Measurements from ENCODE around the gene NAA38.

Gene NAA38

DNA sequence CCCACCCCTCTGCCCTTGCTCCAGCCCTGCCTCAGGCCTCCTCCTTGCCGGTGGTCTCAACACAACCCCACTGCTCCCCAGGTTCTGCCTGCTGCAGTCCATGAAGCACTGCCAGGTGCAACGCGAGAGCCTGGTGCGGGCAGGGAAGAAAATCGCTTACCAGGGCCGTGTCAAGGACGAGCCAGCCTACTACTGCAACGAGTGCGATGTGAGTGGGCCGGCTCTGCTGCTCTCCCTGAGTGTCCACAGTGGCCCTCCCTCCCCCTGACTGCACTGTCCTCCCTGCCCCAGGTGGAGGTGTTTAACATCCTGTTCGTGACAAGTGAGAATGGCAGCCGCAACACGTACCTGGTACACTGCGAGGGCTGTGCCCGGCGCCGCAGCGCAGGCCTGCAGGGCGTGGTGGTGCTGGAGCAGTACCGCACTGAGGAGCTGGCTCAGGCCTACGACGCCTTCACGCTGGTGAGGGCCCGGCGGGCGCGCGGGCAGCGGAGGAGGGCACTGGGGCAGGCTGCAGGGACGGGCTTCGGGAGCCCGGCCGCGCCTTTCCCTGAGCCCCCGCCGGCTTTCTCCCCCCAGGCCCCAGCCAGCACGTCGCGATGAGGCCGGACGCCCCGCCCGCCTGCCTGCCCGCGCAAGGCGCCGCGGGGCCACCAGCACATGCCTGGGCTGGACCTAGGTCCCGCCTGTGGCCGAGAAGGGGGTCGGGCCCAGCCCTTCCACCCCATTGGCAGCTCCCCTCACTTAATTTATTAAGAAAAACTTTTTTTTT is 4.3 kb downstream of the NAA38 start:
- Histone ChIP-seq H3K4me1 (ENCODE audit: control insufficient read depth in 1 of 2, insufficient read depth in 2 of 2, low read length in 2 of 2) (peaks cover 31 to 37% of the 10 kb centered on the region in 2 donors), H3K4me3 (ENCODE audit: low read depth in 1 of 2, low read length in 2 of 2) (no peak overlapping the region), H3K36me3 (ENCODE audit: control insufficient read depth in 1 of 2, insufficient read depth in 2 of 2, low read length in 2 of 2) (peaks cover 39 to 46% of the 10 kb centered on the region in 2 donors), H3K27ac (ENCODE audit: low read depth, low read length) (no peak overlapping the region), H3K27me3 (ENCODE audit: control insufficient read depth in 1 of 2, insufficient read depth in 2 of 2, low read length in 2 of 2) (no peaks in the 10 kb centered on the region), H3K9ac (ENCODE audit: low read depth in 1 of 2, low read length in 2 of 2) (no peak overlapping the region), H3K9me3 (ENCODE audit: control insufficient read depth in 1 of 2, low read length in 2 of 2) (no peaks in the 10 kb centered on the region)

DNA sequence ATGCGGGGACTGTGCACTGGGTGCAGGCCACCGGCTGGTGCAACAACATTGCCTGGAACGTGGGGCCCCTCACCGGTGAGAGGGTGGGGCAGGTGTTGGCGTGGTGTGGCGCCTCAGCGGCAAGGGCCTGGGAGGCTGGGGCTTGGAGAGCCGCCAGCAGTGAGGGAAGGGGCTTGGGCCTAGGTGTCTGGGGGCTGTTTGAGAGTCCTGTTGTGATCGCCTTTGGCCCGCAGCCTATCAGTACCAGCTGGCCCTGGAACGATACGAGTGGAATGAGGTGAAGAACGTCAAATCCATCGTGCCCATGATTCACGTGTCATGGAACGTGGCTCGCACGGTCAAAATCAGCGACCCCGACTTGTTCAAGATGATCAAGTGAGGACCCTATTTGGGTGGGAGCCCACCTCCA is 5.1 kb downstream of the NAA38 start:
- no peak overlapping the region for H3K27ac ChIP-seq (ENCODE audit: low read depth, low read length)
- H3K9ac ChIP-seq (ENCODE audit: low read depth in 1 of 2, low read length in 2 of 2): no peak overlapping the region
- no peaks in the 10 kb centered on the region for H3K27me3 ChIP-seq (ENCODE audit: control insufficient read depth in 1 of 2, insufficient read depth in 2 of 2, low read length in 2 of 2)
- peaks cover 41 to 52% of the 10 kb centered on the region in 2 donors for H3K36me3 ChIP-seq (ENCODE audit: control insufficient read depth in 1 of 2, insufficient read depth in 2 of 2, low read length in 2 of 2)
- H3K4me1 ChIP-seq (ENCODE audit: control insufficient read depth in 1 of 2, insufficient read depth in 2 of 2, low read length in 2 of 2): peaks cover 29 to 36% of the 10 kb centered on the region in 2 donors
- H3K9me3 ChIP-seq (ENCODE audit: control insufficient read depth in 1 of 2, low read length in 2 of 2): no peaks in the 10 kb centered on the region
- H3K4me3 ChIP-seq (ENCODE audit: low read depth in 1 of 2, low read length in 2 of 2): no peak overlapping the region

DNA sequence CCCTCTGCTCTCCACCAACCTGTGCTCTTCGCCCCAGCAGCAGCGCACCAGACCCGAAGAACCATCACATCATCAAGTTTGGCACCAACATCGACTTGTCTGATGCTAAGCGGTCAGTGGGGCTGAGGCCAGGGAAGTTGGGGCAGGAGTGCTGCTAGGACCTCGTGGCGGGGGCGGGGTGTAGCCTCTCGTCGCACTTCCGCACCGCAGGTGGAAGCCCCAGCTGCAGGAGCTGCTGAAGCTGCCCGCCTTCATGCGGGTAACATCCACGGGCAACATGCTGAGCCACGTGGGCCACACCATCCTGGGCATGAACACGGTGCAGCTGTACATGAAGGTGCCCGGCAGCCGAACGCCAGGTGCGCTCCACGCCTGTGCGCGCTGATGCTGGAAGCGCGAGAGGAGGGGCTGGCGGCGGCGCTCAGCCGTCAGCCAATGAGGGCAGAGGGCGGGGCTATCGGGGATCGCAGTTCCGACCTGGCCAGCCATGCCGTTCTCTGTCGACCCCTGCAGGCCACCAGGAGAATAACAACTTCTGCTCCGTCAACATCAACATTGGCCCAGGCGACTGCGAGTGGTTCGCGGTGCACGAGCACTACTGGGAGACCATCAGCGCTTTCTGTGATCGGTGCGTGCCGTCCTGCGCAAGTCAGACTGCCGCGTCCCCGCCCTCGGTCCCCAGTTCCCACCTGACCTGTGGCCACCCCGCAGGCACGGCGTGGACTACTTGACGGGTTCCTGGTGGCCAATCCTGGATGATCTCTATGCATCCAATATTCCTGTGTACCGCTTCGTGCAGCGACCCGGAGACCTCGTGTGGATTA is 5.7 kb downstream of the NAA38 start:
- Histone ChIP-seq H3K9ac (ENCODE audit: low read depth in 1 of 2, low read length in 2 of 2) (peak overlapping the region in 1 of 2 donors; percentile 35), H3K27me3 (ENCODE audit: control insufficient read depth in 1 of 2, insufficient read depth in 2 of 2, low read length in 2 of 2) (no peaks in the 10 kb centered on the region), H3K4me1 (ENCODE audit: control insufficient read depth in 1 of 2, insufficient read depth in 2 of 2, low read length in 2 of 2) (peaks cover 27 to 32% of the 10 kb centered on the region in 2 donors), H3K4me3 (ENCODE audit: low read depth in 1 of 2, low read length in 2 of 2) (peak overlapping the region; percentile 35 to 54), H3K27ac (ENCODE audit: low read depth, low read length) (no peak overlapping the region), H3K36me3 (ENCODE audit: control insufficient read depth in 1 of 2, insufficient read depth in 2 of 2, low read length in 2 of 2) (peaks cover 44 to 58% of the 10 kb centered on the region in 2 donors), H3K9me3 (ENCODE audit: control insufficient read depth in 1 of 2, low read length in 2 of 2) (no peaks in the 10 kb centered on the region)

DNA sequence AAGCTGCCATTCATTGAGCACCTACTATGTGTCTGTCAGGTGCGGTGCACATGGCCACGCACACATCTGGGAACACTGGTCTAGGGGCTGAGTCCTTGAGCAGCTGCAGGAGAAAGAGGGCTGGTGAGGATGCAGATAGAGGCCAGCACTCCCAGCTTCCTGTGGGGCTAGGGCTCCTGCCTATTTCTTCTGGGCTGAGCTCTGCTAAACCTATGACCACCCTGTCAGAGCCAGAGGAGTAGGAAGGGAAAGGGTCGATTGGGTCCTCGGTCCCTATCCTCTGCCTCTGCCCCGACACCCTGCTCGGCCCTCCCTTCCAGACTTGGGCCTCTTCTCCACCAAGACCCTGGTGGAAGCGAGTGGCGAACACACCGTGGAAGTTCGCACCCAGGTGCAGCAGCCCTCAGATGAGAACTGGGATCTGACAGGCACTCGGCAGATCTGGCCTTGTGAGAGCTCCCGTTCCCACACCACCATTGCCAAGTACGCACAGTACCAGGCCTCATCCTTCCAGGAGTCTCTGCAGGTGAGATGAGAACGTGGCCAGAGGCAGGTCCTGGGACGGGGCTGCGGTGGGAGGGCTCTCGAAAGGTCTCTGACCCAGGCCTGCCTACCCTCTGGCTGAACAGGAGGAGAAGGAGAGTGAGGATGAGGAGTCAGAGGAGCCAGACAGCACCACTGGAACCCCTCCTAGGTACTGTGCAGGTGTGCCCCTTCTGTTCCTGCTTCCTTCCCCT is 6.5 kb downstream of the NAA38 start:
- Histone ChIP-seq H3K27me3 (ENCODE audit: control insufficient read depth in 1 of 2, insufficient read depth in 2 of 2, low read length in 2 of 2) (no peaks in the 10 kb centered on the region), H3K27ac (ENCODE audit: low read depth, low read length) (no peak overlapping the region), H3K9me3 (ENCODE audit: control insufficient read depth in 1 of 2, low read length in 2 of 2) (no peaks in the 10 kb centered on the region), H3K9ac (ENCODE audit: low read depth in 1 of 2, low read length in 2 of 2) (peak overlapping the region in 1 of 2 donors; percentile 35), H3K4me3 (ENCODE audit: low read depth in 1 of 2, low read length in 2 of 2) (peak overlapping the region; percentile 35 to 54), H3K36me3 (ENCODE audit: control insufficient read depth in 1 of 2, insufficient read depth in 2 of 2, low read length in 2 of 2) (peaks cover 48 to 62% of the 10 kb centered on the region in 2 donors), H3K4me1 (ENCODE audit: control insufficient read depth in 1 of 2, insufficient read depth in 2 of 2, low read length in 2 of 2) (peaks cover 19 to 24% of the 10 kb centered on the region in 2 donors)

DNA sequence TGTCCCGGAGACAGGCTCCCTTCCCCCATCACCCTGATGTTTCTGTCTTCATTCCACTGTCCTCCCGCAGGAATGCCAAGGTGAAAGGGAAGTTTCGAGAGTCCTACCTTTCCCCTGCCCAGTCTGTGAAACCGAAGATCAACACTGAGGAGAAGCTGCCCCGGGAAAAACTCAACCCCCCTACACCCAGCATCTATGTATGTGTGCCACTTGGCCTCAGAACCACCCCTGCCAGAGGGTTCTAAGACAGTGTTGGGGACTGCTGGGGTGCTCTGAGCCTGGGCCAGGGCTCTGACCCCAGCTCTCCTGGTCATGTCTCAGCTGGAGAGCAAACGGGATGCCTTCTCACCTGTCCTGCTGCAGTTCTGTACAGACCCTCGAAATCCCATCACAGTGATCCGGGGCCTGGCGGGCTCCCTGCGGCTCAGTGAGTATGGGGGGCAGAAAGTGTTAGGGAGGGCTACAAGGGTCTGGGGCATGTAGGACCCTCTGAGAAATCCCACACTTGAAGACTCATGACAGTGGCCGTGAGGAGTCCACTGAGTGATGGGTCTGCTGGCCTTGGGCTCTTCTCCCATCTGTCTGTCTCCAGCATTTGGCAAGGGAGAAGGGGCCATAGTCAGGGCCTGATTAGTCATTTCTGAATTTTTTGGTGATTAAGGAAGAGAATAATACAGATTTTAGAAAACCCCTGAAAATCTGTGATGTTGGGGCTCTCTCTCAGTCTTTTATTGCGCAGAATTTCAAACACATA is 7.4 kb downstream of the NAA38 start:
- Histone ChIP-seq H3K4me3 (ENCODE audit: low read depth in 1 of 2, low read length in 2 of 2) (no peak overlapping the region), H3K27ac (ENCODE audit: low read depth, low read length) (no peak overlapping the region), H3K9ac (ENCODE audit: low read depth in 1 of 2, low read length in 2 of 2) (no peak overlapping the region), H3K4me1 (ENCODE audit: control insufficient read depth in 1 of 2, insufficient read depth in 2 of 2, low read length in 2 of 2) (peaks cover 23 to 24% of the 10 kb centered on the region in 2 donors), H3K36me3 (ENCODE audit: control insufficient read depth in 1 of 2, insufficient read depth in 2 of 2, low read length in 2 of 2) (peaks cover 51 to 61% of the 10 kb centered on the region in 2 donors), H3K27me3 (ENCODE audit: control insufficient read depth in 1 of 2, insufficient read depth in 2 of 2, low read length in 2 of 2) (no peaks in the 10 kb centered on the region), H3K9me3 (ENCODE audit: control insufficient read depth in 1 of 2, low read length in 2 of 2) (no peaks in the 10 kb centered on the region)

DNA sequence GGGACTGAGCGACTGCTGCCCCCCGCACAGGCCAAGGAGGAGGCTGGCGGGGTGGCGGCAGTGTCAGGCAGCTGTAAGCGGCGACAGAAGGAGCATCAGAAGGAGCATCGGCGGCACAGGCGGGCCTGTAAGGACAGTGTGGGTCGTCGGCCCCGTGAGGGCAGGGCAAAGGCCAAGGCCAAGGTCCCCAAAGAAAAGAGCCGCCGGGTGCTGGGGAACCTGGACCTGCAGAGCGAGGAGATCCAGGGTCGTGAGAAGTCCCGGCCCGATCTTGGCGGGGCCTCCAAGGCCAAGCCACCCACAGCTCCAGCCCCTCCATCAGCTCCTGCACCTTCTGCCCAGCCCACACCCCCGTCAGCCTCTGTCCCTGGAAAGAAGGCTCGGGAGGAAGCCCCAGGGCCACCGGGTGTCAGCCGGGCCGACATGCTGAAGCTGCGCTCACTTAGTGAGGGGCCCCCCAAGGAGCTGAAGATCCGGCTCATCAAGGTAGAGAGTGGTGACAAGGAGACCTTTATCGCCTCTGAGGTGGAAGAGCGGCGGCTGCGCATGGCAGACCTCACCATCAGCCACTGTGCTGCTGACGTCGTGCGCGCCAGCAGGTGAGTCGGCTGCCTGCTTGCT is 8.1 kb downstream of the NAA38 start:
- no peak overlapping the region for H3K9ac ChIP-seq (ENCODE audit: low read depth in 1 of 2, low read length in 2 of 2)
- H3K4me3 ChIP-seq (ENCODE audit: low read depth in 1 of 2, low read length in 2 of 2): no peak overlapping the region
- H3K27me3 ChIP-seq (ENCODE audit: control insufficient read depth in 1 of 2, insufficient read depth in 2 of 2, low read length in 2 of 2): no peaks in the 10 kb centered on the region
- H3K36me3 ChIP-seq (ENCODE audit: control insufficient read depth in 1 of 2, insufficient read depth in 2 of 2, low read length in 2 of 2): peaks cover 51 to 61% of the 10 kb centered on the region in 2 donors
- H3K27ac ChIP-seq (ENCODE audit: low read depth, low read length): no peak overlapping the region
- H3K9me3 ChIP-seq (ENCODE audit: control insufficient read depth in 1 of 2, low read length in 2 of 2): no peaks in the 10 kb centered on the region
- peaks cover 25% of the 10 kb centered on the region in 2 donors for H3K4me1 ChIP-seq (ENCODE audit: control insufficient read depth in 1 of 2, insufficient read depth in 2 of 2, low read length in 2 of 2)

DNA sequence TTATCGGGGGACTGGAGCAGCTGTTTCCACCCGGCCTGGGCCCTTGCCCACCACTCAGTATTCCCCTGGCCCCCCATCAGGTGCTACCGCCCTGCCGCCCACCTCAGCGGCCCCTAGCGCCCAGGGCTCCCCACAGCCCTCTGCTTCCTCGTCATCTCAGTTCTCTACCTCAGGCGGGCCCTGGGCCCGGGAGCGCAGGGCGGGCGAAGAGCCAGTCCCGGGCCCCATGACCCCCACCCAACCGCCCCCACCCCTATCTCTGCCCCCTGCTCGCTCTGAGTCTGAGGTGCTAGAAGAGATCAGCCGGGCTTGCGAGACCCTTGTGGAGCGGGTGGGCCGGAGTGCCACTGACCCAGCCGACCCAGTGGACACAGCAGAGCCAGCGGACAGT is 8.6 kb downstream of the NAA38 start:
- peaks cover 51 to 61% of the 10 kb centered on the region in 2 donors for H3K36me3 ChIP-seq (ENCODE audit: control insufficient read depth in 1 of 2, insufficient read depth in 2 of 2, low read length in 2 of 2)
- H3K4me3 ChIP-seq (ENCODE audit: low read depth in 1 of 2, low read length in 2 of 2): no peak overlapping the region
- H3K27ac ChIP-seq (ENCODE audit: low read depth, low read length): no peak overlapping the region
- peaks cover 25% of the 10 kb centered on the region in 2 donors for H3K4me1 ChIP-seq (ENCODE audit: control insufficient read depth in 1 of 2, insufficient read depth in 2 of 2, low read length in 2 of 2)
- H3K9ac ChIP-seq (ENCODE audit: low read depth in 1 of 2, low read length in 2 of 2): no peak overlapping the region
- no peaks in the 10 kb centered on the region for H3K27me3 ChIP-seq (ENCODE audit: control insufficient read depth in 1 of 2, insufficient read depth in 2 of 2, low read length in 2 of 2)
- H3K9me3 ChIP-seq (ENCODE audit: control insufficient read depth in 1 of 2, low read length in 2 of 2): no peaks in the 10 kb centered on the region

DNA sequence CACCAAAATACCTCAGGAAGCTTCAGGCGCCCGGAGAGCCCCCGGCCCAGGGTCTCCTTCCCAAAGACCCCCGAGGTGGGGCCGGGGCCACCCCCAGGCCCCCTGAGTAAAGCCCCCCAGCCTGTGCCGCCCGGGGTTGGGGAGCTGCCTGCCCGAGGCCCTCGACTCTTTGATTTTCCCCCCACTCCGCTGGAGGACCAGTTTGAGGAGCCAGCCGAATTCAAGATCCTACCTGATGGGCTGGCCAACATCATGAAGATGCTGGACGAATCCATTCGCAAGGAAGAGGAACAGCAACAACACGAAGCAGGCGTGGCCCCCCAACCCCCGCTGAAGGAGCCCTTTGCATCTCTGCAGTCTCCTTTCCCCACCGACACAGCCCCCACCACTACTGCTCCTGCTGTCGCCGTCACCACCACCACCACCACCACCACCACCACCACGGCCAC is 9.2 kb downstream of the NAA38 start:
- no peaks in the 10 kb centered on the region for H3K9me3 ChIP-seq (ENCODE audit: control insufficient read depth in 1 of 2, low read length in 2 of 2)
- peaks cover 51 to 60% of the 10 kb centered on the region in 2 donors for H3K36me3 ChIP-seq (ENCODE audit: control insufficient read depth in 1 of 2, insufficient read depth in 2 of 2, low read length in 2 of 2)
- peaks cover 25% of the 10 kb centered on the region in 2 donors for H3K4me1 ChIP-seq (ENCODE audit: control insufficient read depth in 1 of 2, insufficient read depth in 2 of 2, low read length in 2 of 2)

More for the DNA sequence above, 9.2 kb downstream of the NAA38 start:
- no peaks in the 10 kb centered on the region for H3K27me3 ChIP-seq (ENCODE audit: control insufficient read depth in 1 of 2, insufficient read depth in 2 of 2, low read length in 2 of 2)
- H3K27ac ChIP-seq (ENCODE audit: low read depth, low read length): no peak overlapping the region
- H3K4me3 ChIP-seq (ENCODE audit: low read depth in 1 of 2, low read length in 2 of 2): no peak overlapping the region
- H3K9ac ChIP-seq (ENCODE audit: low read depth in 1 of 2, low read length in 2 of 2): no peak overlapping the region
